NCI-H1436 (cell line): ENCODE measurements around the gene PSMG4.

ENCODE experiments used
- DNase-seq: peaks from one replicate; lab custom pipeline; 2025; lab: John Stamatoyannopoulos, UW

PSMG4 gene

GRCh38 chr6:3290149-3290930, 31.6 kb downstream of the PSMG4 start:
- DNase-seq: no peak

- DNase-seq: no peak
These were observed 32.1 kb downstream of the PSMG4 start for GRCh38 chr6:3290931-3291211.

DNA sequence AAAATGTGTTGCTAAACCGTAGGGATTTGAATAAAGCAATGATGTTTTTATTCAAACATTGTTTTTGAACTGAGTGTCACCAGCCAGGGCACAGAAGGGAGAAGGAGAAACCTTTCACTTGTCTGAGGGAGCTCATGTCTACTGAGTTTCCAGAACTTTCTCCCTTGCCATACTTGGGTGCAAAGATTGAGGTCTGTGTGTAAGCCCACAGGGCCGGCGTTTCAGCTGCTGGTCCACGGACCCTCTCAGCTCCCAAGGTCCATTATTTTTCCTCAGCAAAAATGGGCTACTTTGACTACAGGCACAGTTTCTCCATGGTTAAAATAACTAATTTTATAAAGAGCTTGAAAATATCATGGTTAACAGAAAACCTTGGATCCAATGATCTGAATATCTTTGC, 32.6 kb downstream of the PSMG4 start:
- no peak for DNase-seq

DNA sequence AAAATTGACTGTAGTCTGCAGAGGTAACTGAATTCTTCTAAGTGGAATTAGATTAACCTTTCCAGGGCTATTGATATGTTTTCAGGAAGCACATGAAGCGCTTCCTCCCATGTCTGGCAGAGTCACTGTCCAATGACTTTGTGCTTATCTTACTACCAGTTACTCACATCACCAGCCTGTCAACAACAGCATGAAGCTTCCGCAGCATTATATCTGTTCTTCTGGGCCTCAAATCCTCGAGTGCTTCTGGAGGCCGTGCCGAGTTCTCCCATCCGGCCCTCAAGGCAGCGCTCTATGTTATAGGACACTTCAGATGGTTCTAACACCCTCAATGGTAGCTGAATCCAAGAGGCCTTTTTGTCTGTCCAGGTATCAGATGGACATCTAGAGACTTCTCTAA, 33.2 kb downstream of the PSMG4 start:
- no peak for DNase-seq

- DNase-seq: no peak
These were observed 33.9 kb downstream of the PSMG4 start for GRCh38 chr6:3292431-3293197.

- DNase-seq: no peak
These were observed 34.8 kb downstream of the PSMG4 start for GRCh38 chr6:3293271-3294155.

GRCh38 chr6:3294396-3294795, 35.6 kb downstream of the PSMG4 start:
- no peak for DNase-seq

GRCh38 chr6:3294921-3295871, 36.4 kb downstream of the PSMG4 start:
- DNase-seq: peak; percentile 31

DNA sequence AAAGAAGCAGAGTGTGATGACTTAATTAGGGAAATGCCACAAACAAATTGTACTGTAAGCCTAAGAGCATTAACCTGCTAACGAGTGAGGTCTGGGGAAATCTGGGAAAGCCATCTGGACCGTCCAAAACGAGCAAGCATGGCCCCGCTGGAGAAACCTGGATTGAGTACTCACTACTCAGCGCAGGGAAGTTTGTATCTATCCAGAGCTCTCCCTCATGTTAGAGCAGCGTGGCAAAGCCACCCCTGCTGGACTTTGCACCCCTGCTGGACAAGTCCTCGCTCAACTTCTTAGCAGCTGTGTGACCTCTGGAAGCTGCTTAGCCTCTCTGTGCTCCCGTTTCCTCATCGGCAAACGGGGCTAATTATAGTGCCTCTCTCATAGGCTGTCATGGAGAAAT, 37.3 kb downstream of the PSMG4 start:
- no peak for DNase-seq

- no peak for DNase-seq
These were observed 37.8 kb downstream of the PSMG4 start for GRCh38 chr6:3296537-3296936.

- no peak for DNase-seq
These were observed 38.3 kb downstream of the PSMG4 start for GRCh38 chr6:3297006-3297405.

GRCh38 chr6:3297909-3298308, 39.2 kb downstream of the PSMG4 start:
- no peak for DNase-seq

DNA sequence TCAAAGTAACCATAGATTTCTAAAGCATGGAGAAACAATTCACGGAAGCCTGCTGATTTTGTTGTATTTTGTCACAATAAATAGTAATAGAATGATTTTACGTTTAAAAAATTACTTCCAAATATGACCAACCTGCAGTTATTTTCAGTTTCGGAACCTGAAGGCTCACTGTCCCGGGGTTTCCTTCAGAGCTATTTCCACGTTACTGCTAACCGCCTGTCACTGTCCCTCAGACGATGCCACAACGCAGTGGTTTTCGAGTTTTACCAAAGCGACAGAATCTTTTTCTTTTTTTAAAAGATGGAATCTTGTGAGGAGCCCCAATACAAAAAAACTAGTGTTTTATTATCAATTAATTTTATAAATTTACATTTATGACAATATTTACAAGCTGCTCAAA, 40.5 kb downstream of the PSMG4 start:
- DNase-seq: no peak

DNA sequence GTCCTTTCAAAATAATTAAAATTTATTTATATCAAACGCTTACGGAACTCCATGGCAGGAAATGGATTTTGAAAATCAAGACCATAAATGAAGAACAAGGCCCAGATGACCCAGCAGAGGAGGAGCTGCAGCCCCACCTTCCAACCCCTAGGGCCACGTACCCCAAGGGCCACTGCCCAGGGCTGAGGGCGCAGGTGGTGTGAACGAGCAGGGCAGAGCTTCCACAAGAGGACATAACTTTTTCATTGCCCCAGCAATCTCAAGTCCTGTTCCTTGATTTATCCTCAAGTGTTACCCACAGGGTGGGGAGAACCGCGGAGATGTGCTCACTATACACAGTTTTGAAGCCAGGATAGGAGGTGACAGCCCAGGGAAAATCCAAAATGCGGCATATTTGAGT, 42.8 kb downstream of the PSMG4 start:
- DNase-seq: no peak

- DNase-seq: no peak
These were observed 45.2 kb downstream of the PSMG4 start for GRCh38 chr6:3303795-3304411.

DNA sequence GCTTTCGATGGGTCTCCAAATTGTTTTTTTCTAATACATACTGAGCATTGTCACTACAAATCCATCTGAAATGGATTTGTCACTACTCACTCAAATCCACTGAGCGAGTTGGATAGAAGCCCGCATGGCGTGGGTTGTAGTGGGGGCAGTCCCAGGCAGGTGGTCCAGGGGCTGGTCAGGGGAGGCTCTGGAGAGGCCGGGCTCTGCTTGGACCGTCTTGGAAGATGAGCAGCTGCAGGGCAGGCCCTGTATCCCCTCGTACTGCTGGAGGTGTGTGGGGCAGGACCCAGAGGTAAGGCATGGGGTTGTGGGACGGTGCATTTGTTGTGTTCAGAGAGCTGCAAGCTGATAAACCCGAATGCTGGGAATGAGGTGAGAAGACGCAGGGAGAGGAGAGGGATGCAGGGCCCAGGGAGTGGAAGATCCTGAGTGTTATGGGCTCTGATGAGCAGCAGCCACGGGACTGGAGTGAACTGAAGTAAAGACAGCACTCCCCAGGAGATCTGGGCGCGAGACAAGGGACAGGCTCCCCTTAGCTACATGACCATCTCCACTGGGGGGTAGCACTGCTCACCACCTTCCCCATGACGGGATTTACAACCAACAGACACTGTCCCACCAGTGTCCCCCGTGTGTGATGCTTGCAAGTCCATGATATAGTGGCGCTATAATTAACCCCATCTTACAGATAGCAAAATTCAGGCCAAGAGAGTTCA, 45.9 kb downstream of the PSMG4 start:
- DNase-seq: no peak

GRCh38 chr6:3305216-3305565, 46.4 kb downstream of the PSMG4 start:
- DNase-seq: no peak

DNA sequence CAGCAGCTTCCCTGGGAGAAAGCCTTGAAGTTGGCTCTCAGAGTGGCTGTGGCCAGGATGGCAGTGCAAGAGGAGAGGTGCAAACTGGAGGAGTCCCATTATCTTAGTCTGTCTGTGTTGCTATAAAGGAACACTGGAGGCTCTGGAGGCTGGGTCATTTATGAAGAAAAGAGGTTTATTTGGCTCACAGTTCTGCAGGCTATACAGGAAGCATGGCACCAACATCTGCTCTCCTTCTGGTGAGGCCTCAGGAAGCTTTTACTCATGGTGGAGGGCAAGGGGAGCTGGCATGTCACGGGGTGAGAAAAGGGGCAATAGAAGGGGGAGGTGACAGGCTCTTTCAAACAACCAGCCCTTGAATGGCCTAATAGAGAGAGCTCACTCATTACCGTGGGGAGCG, 47.1 kb downstream of the PSMG4 start:
- DNase-seq: no peak

DNA sequence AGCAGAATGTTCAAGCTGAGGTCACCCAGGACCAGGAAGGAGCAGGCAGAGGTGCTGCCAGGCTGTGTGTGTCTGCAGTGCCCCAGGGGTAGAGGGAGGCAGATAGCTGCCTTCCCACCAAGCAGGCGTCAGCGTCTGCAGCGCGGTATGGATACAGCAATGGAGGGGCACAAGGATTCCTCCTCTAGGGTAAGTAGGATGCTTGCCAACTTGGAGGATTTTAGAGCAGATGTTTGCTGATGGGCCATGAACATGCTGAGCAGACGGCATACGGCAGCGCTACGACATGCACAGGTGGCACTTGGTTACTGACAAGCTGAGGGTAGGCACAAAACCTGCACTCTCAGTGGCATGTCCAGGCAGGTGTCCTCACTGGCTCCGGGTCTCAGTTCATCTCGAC, 48.1 kb downstream of the PSMG4 start:
- DNase-seq: no peak

- DNase-seq: no peak
These were observed 48.7 kb downstream of the PSMG4 start for GRCh38 chr6:3307436-3307835.

- DNase-seq: no peak
These were observed 49.4 kb downstream of the PSMG4 start for GRCh38 chr6:3308106-3308505.
